HUES6 (cell line): ENCODE data around the gene CHST13.

Experiments
- H3K27ac ChIP-seq: 2 replicates; pipeline ENCODE4 v1.7.0; 2013; ENCODE audit warnings: low read depth, mild to moderate bottlenecking, low read length, inconsistent platforms
- H3K27me3 ChIP-seq: 2 replicates; pipeline ENCODE4 v1.6.1; 2013; ENCODE audit warnings: low read length; ENCODE audit not compliant: control insufficient read depth, insufficient read depth
- H3K36me3 ChIP-seq: 2 replicates; pipeline ENCODE4 v1.6.1; 2013; ENCODE audit warnings: low read length; ENCODE audit not compliant: control insufficient read depth, insufficient read depth
- H3K4me1 ChIP-seq: 2 replicates; pipeline ENCODE4 v1.6.1; 2013; ENCODE audit warnings: low read length; ENCODE audit not compliant: control insufficient read depth, insufficient read depth
- H3K4me3 ChIP-seq: 2 replicates; pipeline ENCODE4 v1.5.1; 2013; ENCODE audit warnings: low read depth, low read length
- H3K9ac ChIP-seq: one replicate; pipeline ENCODE4 v1.6.1; 2013; ENCODE audit warnings: mild to moderate bottlenecking, low read length
- H3K9me3 ChIP-seq: 2 replicates; pipeline ENCODE4 v1.6.1; 2013; ENCODE audit warnings: low read depth, low read length; ENCODE audit not compliant: control insufficient read depth, insufficient read depth

The CHST13 gene

GRCh38 chr3:126551121-126551838 is 27.3 kb downstream of the CHST13 start:
- H3K9me3 ChIP-seq: no peaks in the 10 kb centered on the region
- H3K36me3 ChIP-seq: no peaks in the 10 kb centered on the region
- no peak overlapping the region for H3K4me3 ChIP-seq
- H3K27me3 ChIP-seq: no peaks in the 10 kb centered on the region
- no peak overlapping the region for H3K27ac ChIP-seq
- H3K4me1 ChIP-seq: peaks cover 27% of the 10 kb centered on the region
- no peak overlapping the region for H3K9ac ChIP-seq

GRCh38 chr3:126551839-126552687 is 28.1 kb downstream of the CHST13 start:
- Histone ChIP-seq H3K4me3 (no peak overlapping the region), H3K27ac (no peak overlapping the region), H3K36me3 (no peaks in the 10 kb centered on the region), H3K4me1 (peaks cover 27% of the 10 kb centered on the region), H3K27me3 (no peaks in the 10 kb centered on the region), H3K9ac (no peak overlapping the region), H3K9me3 (no peaks in the 10 kb centered on the region)

- Histone ChIP-seq H3K9me3 (no peaks in the 10 kb centered on the region), H3K36me3 (no peaks in the 10 kb centered on the region), H3K9ac (no peak overlapping the region), H3K27ac (no peak overlapping the region), H3K27me3 (no peaks in the 10 kb centered on the region), H3K4me1 (peaks cover 25% of the 10 kb centered on the region), H3K4me3 (no peak overlapping the region)
These were observed 28.8 kb downstream of the CHST13 start for GRCh38 chr3:126552688-126553283.

GRCh38 chr3:126553284-126554084 is 29.5 kb downstream of the CHST13 start:
- H3K9me3 ChIP-seq: no peaks in the 10 kb centered on the region
- no peaks in the 10 kb centered on the region for H3K36me3 ChIP-seq
- peaks cover 20% of the 10 kb centered on the region for H3K4me1 ChIP-seq
- no peak overlapping the region for H3K27ac ChIP-seq
- no peak overlapping the region for H3K9ac ChIP-seq
- H3K4me3 ChIP-seq: no peak overlapping the region
- H3K27me3 ChIP-seq: no peaks in the 10 kb centered on the region

- no peak overlapping the region for H3K27ac ChIP-seq
- H3K4me1 ChIP-seq: peaks cover 7% of the 10 kb centered on the region; the same call in 1 of the 2 replicates
- H3K9ac ChIP-seq: no peak overlapping the region
- no peaks in the 10 kb centered on the region for H3K9me3 ChIP-seq
- H3K27me3 ChIP-seq: no peaks in the 10 kb centered on the region
- no peaks in the 10 kb centered on the region for H3K36me3 ChIP-seq
- H3K4me3 ChIP-seq: no peak overlapping the region
These were observed 30.9 kb downstream of the CHST13 start for GRCh38 chr3:126554560-126555525.

GRCh38 chr3:126555795-126556636 is 32.1 kb downstream of the CHST13 start:
- no peaks in the 10 kb centered on the region for H3K36me3 ChIP-seq
- no peaks in the 10 kb centered on the region for H3K4me1 ChIP-seq
- H3K4me3 ChIP-seq: no peak overlapping the region
- no peaks in the 10 kb centered on the region for H3K27me3 ChIP-seq
- no peaks in the 10 kb centered on the region for H3K9me3 ChIP-seq
- no peak overlapping the region for H3K9ac ChIP-seq
- no peak overlapping the region for H3K27ac ChIP-seq

GRCh38 chr3:126556637-126557414 is 32.9 kb downstream of the CHST13 start:
- Histone ChIP-seq H3K27ac (no peak overlapping the region), H3K9ac (no peak overlapping the region), H3K4me3 (no peak overlapping the region), H3K27me3 (no peaks in the 10 kb centered on the region), H3K36me3 (no peaks in the 10 kb centered on the region), H3K9me3 (no peaks in the 10 kb centered on the region), H3K4me1 (no peaks in the 10 kb centered on the region)

- no peak overlapping the region for H3K9ac ChIP-seq
- no peaks in the 10 kb centered on the region for H3K9me3 ChIP-seq
- no peaks in the 10 kb centered on the region for H3K36me3 ChIP-seq
- H3K27ac ChIP-seq: no peak overlapping the region
- no peaks in the 10 kb centered on the region for H3K4me1 ChIP-seq
- H3K27me3 ChIP-seq: no peaks in the 10 kb centered on the region
- H3K4me3 ChIP-seq: no peak overlapping the region
These were observed 33.4 kb downstream of the CHST13 start for GRCh38 chr3:126557415-126557745.

- H3K9ac ChIP-seq: no peak overlapping the region
- H3K36me3 ChIP-seq: no peaks in the 10 kb centered on the region
- H3K27me3 ChIP-seq: no peaks in the 10 kb centered on the region
- peaks cover 2% of the 10 kb centered on the region; the same call in 1 of the 2 replicates for H3K9me3 ChIP-seq
- H3K27ac ChIP-seq: no peak overlapping the region
- no peaks in the 10 kb centered on the region for H3K4me1 ChIP-seq
- no peak overlapping the region for H3K4me3 ChIP-seq
These were observed 33.8 kb downstream of the CHST13 start for GRCh38 chr3:126557761-126558160.
